DND-41 (cell line): ENCODE results near the gene DLX5.

Source experiments
- ATAC-seq: fragments of 200-7000 bp; cut with Tn5 transposase; 3 replicates; pipeline ENCODE4 v1.9.1; 2021; ENCODE audit warnings: low read depth; ENCODE audit not compliant: insufficient read depth
- DNase-seq: peaks from one replicate; pipeline ENCODE4 v3.0.0-alpha.2; 2020
- H2AFZ ChIP-seq: 2 replicates; pipeline ENCODE4 v1.6.0; 2012; ENCODE audit warnings: low read depth, low read length
- H3K27ac ChIP-seq: 2 replicates; pipeline ENCODE4 v1.5.1; 2012; ENCODE audit warnings: low read length, inconsistent platforms
- H3K27me3 ChIP-seq: fragments of 200-600 bp; sonication (generic); 2 replicates; pipeline ENCODE4 v1.6.0; 2012; ENCODE audit warnings: low read length, mild to moderate bottlenecking, inconsistent platforms; ENCODE audit not compliant: insufficient read depth, poor library complexity
- H3K36me3 ChIP-seq: 2 replicates; pipeline ENCODE4 v1.5.1; 2012; ENCODE audit warnings: low read length, inconsistent platforms; ENCODE audit not compliant: insufficient read depth
- H3K4me1 ChIP-seq: 2 replicates; pipeline ENCODE4 v1.5.1; 2012; ENCODE audit warnings: mild to moderate bottlenecking, low read length; ENCODE audit not compliant: insufficient read depth
- H3K4me2 ChIP-seq: 2 replicates; pipeline ENCODE4 v1.6.0; 2012; ENCODE audit warnings: mild to moderate bottlenecking, moderate library complexity, low read length, inconsistent platforms; ENCODE audit not compliant: insufficient read depth
- H3K4me3 ChIP-seq, 2 experiments: fragments of 200-600 bp in 1 of 2; shearing (Covaris generic) in 1 of 2; 2 replicates each; pipeline ENCODE4 v1.5.1; 2012 to 2016; ENCODE audit warnings: inconsistent platforms in 2 of 2, low read length in 2 of 2, mild to moderate bottlenecking in 2 of 2, low read depth in 1 of 2, moderate library complexity in 1 of 2
- H3K79me2 ChIP-seq: 2 replicates; pipeline ENCODE4 v1.6.0; 2012; ENCODE audit warnings: low read length, inconsistent platforms; ENCODE audit not compliant: insufficient read depth
- H3K9ac ChIP-seq: 2 replicates; pipeline ENCODE4 v1.6.0; 2012; ENCODE audit warnings: low read depth, mild to moderate bottlenecking, inconsistent platforms, low read length, moderate library complexity
- H3K9me3 ChIP-seq: 2 replicates; pipeline ENCODE4 v1.5.1; 2012; ENCODE audit warnings: low read length, moderate library complexity, mild to moderate bottlenecking, inconsistent platforms; ENCODE audit not compliant: insufficient read depth, severe bottlenecking
- H4K20me1 ChIP-seq: 2 replicates; pipeline ENCODE4 v1.6.0; 2012; ENCODE audit warnings: low read length; ENCODE audit not compliant: insufficient read depth
- EZH2 ChIP-seq: IDR thresholded peaks from 3 replicates; pipeline ENCODE4 v1.6.1; 2012; ENCODE audit warnings: borderline replicate concordance, low read depth, mild to moderate bottlenecking, moderate library complexity, low read length, inconsistent platforms; ENCODE audit not compliant: severe bottlenecking
- TF ChIP-seq, protein P1 (sequence below): IDR thresholded peaks from 2 replicates; pipeline ENCODE4 v1.5.1; 2012; ENCODE audit warnings: borderline replicate concordance, low read length, moderate library complexity, mild to moderate bottlenecking; ENCODE audit not compliant: poor library complexity, severe bottlenecking; ENCODE audit errors: extremely low read depth

Gene DLX5

DNA sequence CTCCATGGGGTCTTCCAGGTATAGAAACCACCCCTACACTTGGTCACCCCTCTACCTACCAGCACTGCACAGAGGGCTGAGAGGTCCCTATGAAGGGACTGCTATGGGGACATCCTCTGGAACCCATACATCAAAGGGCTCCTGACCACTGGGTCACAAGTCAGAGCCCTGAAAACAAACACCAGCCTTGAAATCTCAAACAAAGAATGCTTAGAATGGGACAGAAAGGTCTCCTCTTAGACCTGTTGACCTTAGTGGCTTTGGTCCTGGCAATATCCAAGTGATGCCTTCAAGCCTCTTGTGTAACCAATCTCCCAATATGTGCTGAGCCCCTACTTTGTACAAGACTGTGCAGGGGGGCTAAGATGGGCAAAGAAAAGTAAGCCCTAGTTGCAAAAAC lies 53.9 kb downstream of the DLX5 start:
- no peak overlapping the region for H3K4me3 ChIP-seq
- no peak for TF ChIP-seq EZH2
- TF ChIP-seq, protein P1, sequence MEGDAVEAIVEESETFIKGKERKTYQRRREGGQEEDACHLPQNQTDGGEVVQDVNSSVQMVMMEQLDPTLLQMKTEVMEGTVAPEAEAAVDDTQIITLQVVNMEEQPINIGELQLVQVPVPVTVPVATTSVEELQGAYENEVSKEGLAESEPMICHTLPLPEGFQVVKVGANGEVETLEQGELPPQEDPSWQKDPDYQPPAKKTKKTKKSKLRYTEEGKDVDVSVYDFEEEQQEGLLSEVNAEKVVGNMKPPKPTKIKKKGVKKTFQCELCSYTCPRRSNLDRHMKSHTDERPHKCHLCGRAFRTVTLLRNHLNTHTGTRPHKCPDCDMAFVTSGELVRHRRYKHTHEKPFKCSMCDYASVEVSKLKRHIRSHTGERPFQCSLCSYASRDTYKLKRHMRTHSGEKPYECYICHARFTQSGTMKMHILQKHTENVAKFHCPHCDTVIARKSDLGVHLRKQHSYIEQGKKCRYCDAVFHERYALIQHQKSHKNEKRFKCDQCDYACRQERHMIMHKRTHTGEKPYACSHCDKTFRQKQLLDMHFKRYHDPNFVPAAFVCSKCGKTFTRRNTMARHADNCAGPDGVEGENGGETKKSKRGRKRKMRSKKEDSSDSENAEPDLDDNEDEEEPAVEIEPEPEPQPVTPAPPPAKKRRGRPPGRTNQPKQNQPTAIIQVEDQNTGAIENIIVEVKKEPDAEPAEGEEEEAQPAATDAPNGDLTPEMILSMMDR, result no peak
- no peak overlapping the region for H3K4me2 ChIP-seq
- H3K9ac ChIP-seq, result no peak overlapping the region
- no peaks in the 10 kb centered on the region for H3K79me2 ChIP-seq
- no peaks in the 10 kb centered on the region for H3K27me3 ChIP-seq
- no peaks in the 10 kb centered on the region for H3K9me3 ChIP-seq
- H3K4me1 ChIP-seq, result no peaks in the 10 kb centered on the region
- H2AFZ ChIP-seq, result no peak overlapping the region
- no peaks in the 10 kb centered on the region for H3K36me3 ChIP-seq
- H4K20me1 ChIP-seq, result no peaks in the 10 kb centered on the region
- H3K27ac ChIP-seq, result no peak overlapping the region
- ATAC-seq (no peak), DNase-seq (no peak)
